NCI-H2081 treated with DMSO at 0.1 percent for 48 hours (cell line): ENCODE results near the gene GATAD2B.

ENCODE experiments used
- DNase-seq: peaks from one replicate; lab custom pipeline; 2025; lab: John Stamatoyannopoulos, UW

The GATAD2B gene

GRCh38 chr1:153951801-153952200 is 29.0 kb upstream of the GATAD2B start:
- DNase-seq, result no peak

- no peak for DNase-seq
These were observed 28.4 kb upstream of the GATAD2B start for GRCh38 chr1:153951183-153951582.

GRCh38 chr1:153946622-153947241 is 24.0 kb upstream of the GATAD2B start, which contains the start of gene DENND4B:
Gene DENND4B, minus strand, starts transcription at chr1:153946718. Its CDS starts 2,344 bp downstream, at chr1:153944374.
- no peak for DNase-seq

GRCh38 chr1:153945795-153946621 is 23.2 kb upstream of the GATAD2B start:
- no peak for DNase-seq

GRCh38 chr1:153945131-153945794 is 22.5 kb upstream of the GATAD2B start:
- no peak for DNase-seq

- DNase-seq, result no peak
These were observed 22.0 kb upstream of the GATAD2B start for GRCh38 chr1:153944827-153945117.

- no peak for DNase-seq
These were observed 21.4 kb upstream of the GATAD2B start for GRCh38 chr1:153944005-153944826.

GRCh38 chr1:153942766-153943549 is 20.2 kb upstream of the GATAD2B start:
- DNase-seq, result no peak

GRCh38 chr1:153941826-153942725 is 19.3 kb upstream of the GATAD2B start:
- no peak for DNase-seq

- no peak for DNase-seq
These were observed 18.0 kb upstream of the GATAD2B start for GRCh38 chr1:153940756-153941155.

- DNase-seq, result no peak
These were observed 16.7 kb upstream of the GATAD2B start for GRCh38 chr1:153939476-153939875.

GRCh38 chr1:153938996-153939395 is 16.2 kb upstream of the GATAD2B start:
- no peak for DNase-seq

GRCh38 chr1:153937331-153937730 is 14.6 kb upstream of the GATAD2B start:
- DNase-seq, result no peak

- DNase-seq, result no peak
These were observed 13.4 kb upstream of the GATAD2B start for GRCh38 chr1:153936011-153936802.

GRCh38 chr1:153934746-153935145 is 12.0 kb upstream of the GATAD2B start:
- no peak for DNase-seq

GRCh38 chr1:153933955-153934354 is 11.2 kb upstream of the GATAD2B start:
- no peak for DNase-seq

GRCh38 chr1:153933430-153933829 is 10.7 kb upstream of the GATAD2B start:
- no peak for DNase-seq

- DNase-seq, result no peak
These were observed 9.7 kb upstream of the GATAD2B start for GRCh38 chr1:153932156-153933131.
